ENCODE data around the gene TRO. TPM values are rescaled to one million over a fixed set of nuclear protein-coding genes. Genes with fewer than 3 reads are reported as not detected.

TRO gene, protein sequence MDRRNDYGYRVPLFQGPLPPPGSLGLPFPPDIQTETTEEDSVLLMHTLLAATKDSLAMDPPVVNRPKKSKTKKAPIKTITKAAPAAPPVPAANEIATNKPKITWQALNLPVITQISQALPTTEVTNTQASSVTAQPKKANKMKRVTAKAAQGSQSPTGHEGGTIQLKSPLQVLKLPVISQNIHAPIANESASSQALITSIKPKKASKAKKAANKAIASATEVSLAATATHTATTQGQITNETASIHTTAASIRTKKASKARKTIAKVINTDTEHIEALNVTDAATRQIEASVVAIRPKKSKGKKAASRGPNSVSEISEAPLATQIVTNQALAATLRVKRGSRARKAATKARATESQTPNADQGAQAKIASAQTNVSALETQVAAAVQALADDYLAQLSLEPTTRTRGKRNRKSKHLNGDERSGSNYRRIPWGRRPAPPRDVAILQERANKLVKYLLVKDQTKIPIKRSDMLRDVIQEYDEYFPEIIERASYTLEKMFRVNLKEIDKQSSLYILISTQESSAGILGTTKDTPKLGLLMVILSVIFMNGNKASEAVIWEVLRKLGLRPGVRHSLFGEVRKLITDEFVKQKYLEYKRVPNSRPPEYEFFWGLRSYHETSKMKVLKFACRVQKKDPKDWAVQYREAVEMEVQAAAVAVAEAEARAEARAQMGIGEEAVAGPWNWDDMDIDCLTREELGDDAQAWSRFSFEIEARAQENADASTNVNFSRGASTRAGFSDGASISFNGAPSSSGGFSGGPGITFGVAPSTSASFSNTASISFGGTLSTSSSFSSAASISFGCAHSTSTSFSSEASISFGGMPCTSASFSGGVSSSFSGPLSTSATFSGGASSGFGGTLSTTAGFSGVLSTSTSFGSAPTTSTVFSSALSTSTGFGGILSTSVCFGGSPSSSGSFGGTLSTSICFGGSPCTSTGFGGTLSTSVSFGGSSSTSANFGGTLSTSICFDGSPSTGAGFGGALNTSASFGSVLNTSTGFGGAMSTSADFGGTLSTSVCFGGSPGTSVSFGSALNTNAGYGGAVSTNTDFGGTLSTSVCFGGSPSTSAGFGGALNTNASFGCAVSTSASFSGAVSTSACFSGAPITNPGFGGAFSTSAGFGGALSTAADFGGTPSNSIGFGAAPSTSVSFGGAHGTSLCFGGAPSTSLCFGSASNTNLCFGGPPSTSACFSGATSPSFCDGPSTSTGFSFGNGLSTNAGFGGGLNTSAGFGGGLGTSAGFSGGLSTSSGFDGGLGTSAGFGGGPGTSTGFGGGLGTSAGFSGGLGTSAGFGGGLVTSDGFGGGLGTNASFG (N-terminal part only)
- total RNA-seq (11.6 TPM), polyA plus RNA-seq (ENCODE audit: insufficient read depth, low read depth, low replicate concordance) (17.0 TPM)
- long read RNA-seq, donor 1, partial matches to known transcripts: 18 of 23 reads
- long read RNA-seq, donor 1, other reads (novel, unspliced or antisense): 0 of 23 reads
- long read RNA-seq, donor 2, partial matches to known transcripts: 26 of 32 reads
- long read RNA-seq, donor 2, other reads (novel, unspliced or antisense): 0 of 32 reads
- long read RNA-seq, donor 3, partial matches to known transcripts: 15 of 19 reads
- long read RNA-seq, donor 3, other reads (novel, unspliced or antisense): 0 of 19 reads
- long read RNA-seq, donor 4, partial matches to known transcripts: 12 of 14 reads
- long read RNA-seq, donor 4, other reads (novel, unspliced or antisense): 0 of 14 reads
- long read RNA-seq, donor 5: 0 reads
- long read RNA-seq, donor 6, partial matches to known transcripts: 5 of 7 reads
- long read RNA-seq, donor 6, other reads (novel, unspliced or antisense): 0 of 7 reads
- long read RNA-seq, donor 7, full-length matches to known transcripts: 3 of 13 reads
- long read RNA-seq, donor 7, partial matches to known transcripts: 3 of 13 reads
- long read RNA-seq, donor 7, other reads (novel, unspliced or antisense): 7 of 13 reads
- long read RNA-seq, donor 8, partial matches to known transcripts: 43 of 45 reads
- long read RNA-seq, donor 8, other reads (novel, unspliced or antisense): 0 of 45 reads
- long read RNA-seq, donor 9, partial matches to known transcripts: 16 of 18 reads
- long read RNA-seq, donor 9, other reads (novel, unspliced or antisense): 0 of 18 reads
- long read RNA-seq, donor 10, partial matches to known transcripts: 23 of 25 reads
- long read RNA-seq, donor 10, other reads (novel, unspliced or antisense): 0 of 25 reads

GRCh38 chrX:54920610-54921426, at the start of gene TRO:
TRO (plus strand) TSS chrX:54920824; CDS start chrX:54922247, 1,423 bp downstream.
- H3K9me3 ChIP-seq (ENCODE audit: control insufficient read depth in 2 of 3, insufficient read depth in 1 of 3, low read length in 3 of 3): no peaks in the 10 kb centered on the region
- H3K36me3 ChIP-seq (ENCODE audit: control insufficient read depth in 2 of 3, insufficient read depth in 3 of 3, low read length in 3 of 3): no peaks in the 10 kb centered on the region
- FAIRE-seq: no peak
- peaks cover 0 to 4% (median 0%) of the 10 kb centered on the region in 3 donors for H3K4me1 ChIP-seq (ENCODE audit: control insufficient read depth in 2 of 3, insufficient read depth in 2 of 3, low read depth in 1 of 3, low read length in 3 of 3)
- no peak within 1 kb of the TSS for H3K27ac ChIP-seq (ENCODE audit: low read depth in 2 of 2, low read length in 2 of 2)
- H3K4me3 ChIP-seq (ENCODE audit: low read length in 3 of 3): peak within 1 kb of the TSS; percentile 70 to 96 (median 72)
- no peaks in the 10 kb centered on the region for H3K27me3 ChIP-seq (ENCODE audit: control insufficient read depth, insufficient read depth, low read length)
- intact Hi-C loops (cut with DNase I): no loop called here
- peak in 4 of 5 donors; percentile 61 to 82 (median 66) for DNase-seq
- TF ChIP-seq, protein P1, sequence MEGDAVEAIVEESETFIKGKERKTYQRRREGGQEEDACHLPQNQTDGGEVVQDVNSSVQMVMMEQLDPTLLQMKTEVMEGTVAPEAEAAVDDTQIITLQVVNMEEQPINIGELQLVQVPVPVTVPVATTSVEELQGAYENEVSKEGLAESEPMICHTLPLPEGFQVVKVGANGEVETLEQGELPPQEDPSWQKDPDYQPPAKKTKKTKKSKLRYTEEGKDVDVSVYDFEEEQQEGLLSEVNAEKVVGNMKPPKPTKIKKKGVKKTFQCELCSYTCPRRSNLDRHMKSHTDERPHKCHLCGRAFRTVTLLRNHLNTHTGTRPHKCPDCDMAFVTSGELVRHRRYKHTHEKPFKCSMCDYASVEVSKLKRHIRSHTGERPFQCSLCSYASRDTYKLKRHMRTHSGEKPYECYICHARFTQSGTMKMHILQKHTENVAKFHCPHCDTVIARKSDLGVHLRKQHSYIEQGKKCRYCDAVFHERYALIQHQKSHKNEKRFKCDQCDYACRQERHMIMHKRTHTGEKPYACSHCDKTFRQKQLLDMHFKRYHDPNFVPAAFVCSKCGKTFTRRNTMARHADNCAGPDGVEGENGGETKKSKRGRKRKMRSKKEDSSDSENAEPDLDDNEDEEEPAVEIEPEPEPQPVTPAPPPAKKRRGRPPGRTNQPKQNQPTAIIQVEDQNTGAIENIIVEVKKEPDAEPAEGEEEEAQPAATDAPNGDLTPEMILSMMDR (IDR thresholded peaks at IDR 0.05; ENCODE audit: borderline replicate concordance, extremely low read depth, insufficient read depth): no peak
- peak within 1 kb of the TSS; percentile 32 to 94 (median 77) for H3K9ac ChIP-seq (ENCODE audit: low read length in 3 of 3)

DNA sequence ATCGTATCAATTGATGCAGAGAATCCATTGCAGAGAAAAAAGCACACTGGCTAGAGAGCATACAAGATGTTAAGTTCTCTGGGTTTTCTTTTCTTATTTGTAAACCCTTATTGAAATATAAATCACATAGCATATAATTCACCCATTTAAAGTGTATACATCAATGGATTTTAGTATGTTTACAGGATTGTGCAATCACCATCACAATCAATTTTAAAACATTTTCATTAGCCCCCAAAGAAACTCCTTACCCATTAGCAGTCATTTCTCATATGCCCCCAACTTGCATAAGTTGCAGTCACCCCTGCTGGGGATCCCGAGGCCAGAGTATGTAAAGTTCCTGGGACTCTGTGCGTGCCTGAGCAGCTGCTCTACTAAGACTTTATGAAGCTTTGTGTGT, 34.9 kb upstream of the TRO start:
- intact Hi-C loops (cut with DNase I): no loop called here
- no peak overlapping the region for H3K27ac ChIP-seq (ENCODE audit: low read depth in 2 of 2, low read length in 2 of 2)
- no peaks in the 10 kb centered on the region for H3K27me3 ChIP-seq (ENCODE audit: control insufficient read depth, insufficient read depth, low read length)
- no peak for FAIRE-seq
- no peak overlapping the region for H3K4me3 ChIP-seq (ENCODE audit: low read length in 3 of 3)
- H3K36me3 ChIP-seq (ENCODE audit: control insufficient read depth in 2 of 3, insufficient read depth in 3 of 3, low read length in 3 of 3): no peaks in the 10 kb centered on the region
- no peak overlapping the region for H3K9ac ChIP-seq (ENCODE audit: low read length in 3 of 3)
- TF ChIP-seq, protein P1 (IDR thresholded peaks at IDR 0.05; ENCODE audit: borderline replicate concordance, extremely low read depth, insufficient read depth): no peak
- no peaks in the 10 kb centered on the region for H3K9me3 ChIP-seq (ENCODE audit: control insufficient read depth in 2 of 3, insufficient read depth in 1 of 3, low read length in 3 of 3)
- no peak for DNase-seq
- no peaks in the 10 kb centered on the region for H3K4me1 ChIP-seq (ENCODE audit: control insufficient read depth in 2 of 3, insufficient read depth in 2 of 3, low read depth in 1 of 3, low read length in 3 of 3)
